PC-9 (cell line): ENCODE data around the gene SARNP. TPM values are rescaled to one million over a fixed set of nuclear protein-coding genes. Genes with fewer than 3 reads are reported as not detected.

Source experiments
- BruUV-seq: library from RNA; stranded (reverse); fragments of 400-500 nt; replicated peaks from 2 replicates; lab custom pipeline; 2021; lab: Mats Ljungman, UMichigan
- CTCF ChIA-PET: fragments of 300-600 bp; sonication (Branson Sonifier 250); formaldehyde crosslinking; loops from one replicate; lab custom pipeline; 2022; ENCODE audit warnings: antibody characterized with exemption; lab: Charles Lee
- POLR2A ChIA-PET: fragments of 300-600 bp; sonication (Branson Sonifier 250); formaldehyde crosslinking; loops from one replicate; lab custom pipeline; 2022; ENCODE audit warnings: antibody characterized with exemption; ENCODE audit not compliant: unreplicated experiment; lab: Charles Lee
- DNase-seq, 2 experiments: peaks; one replicate each; pipeline versions ENCODE4 v3.0.0 to v3.0.0-alpha.2; 2015 to 2022; ENCODE audit warnings: mixed read lengths in 1 of 2
- H2AFZ ChIP-seq: fragments of 200-600 bp; sonication (generic); 2 replicates; pipeline ENCODE4 v1.8.1; 2017; ENCODE audit warnings: antibody characterized with exemption
- H3F3A ChIP-seq: fragments of 200-600 bp; sonication (generic); 2 replicates; pipeline ENCODE4 v1.8.1; 2017; ENCODE audit warnings: antibody characterized with exemption, mild to moderate bottlenecking, low read depth; ENCODE audit not compliant: insufficient read depth
- H3K27ac ChIP-seq: fragments of 200-600 bp; sonication (generic); 2 replicates; pipeline ENCODE4 v1.6.1; 2016; ENCODE audit warnings: mixed run types
- H3K27me3 ChIP-seq: fragments of 200-600 bp; sonication (generic); 2 replicates; pipeline ENCODE4 v1.6.1; 2016; ENCODE audit warnings: low read depth, mixed run types; ENCODE audit not compliant: insufficient read depth
- H3K36me3 ChIP-seq: fragments of 200-600 bp; sonication (generic); 2 replicates; pipeline ENCODE4 v1.6.1; 2016; ENCODE audit warnings: low read depth, mixed run types
- H3K4me1 ChIP-seq: fragments of 200-600 bp; sonication (generic); replicated peaks from 2 replicates; pipeline ENCODE4 v1.6.1; 2016; ENCODE audit warnings: mixed run types; ENCODE audit not compliant: insufficient read depth
- H3K4me2 ChIP-seq: fragments of 200-600 bp; sonication (generic); 2 replicates; pipeline ENCODE4 v1.6.1; 2017; ENCODE audit warnings: mixed run types
- H3K4me3 ChIP-seq: fragments of 200-600 bp; sonication (generic); 2 replicates; pipeline ENCODE4 v1.6.1; 2016; ENCODE audit warnings: mixed run types
- H3K79me2 ChIP-seq: fragments of 200-600 bp; sonication (generic); 2 replicates; pipeline ENCODE4 v1.6.1; 2017; ENCODE audit warnings: low read depth, mixed run types
- H3K9me2 ChIP-seq: fragments of 200-600 bp; sonication (generic); 2 replicates; pipeline ENCODE4 v1.8.1; 2017; ENCODE audit warnings: mild to moderate bottlenecking; ENCODE audit not compliant: insufficient read depth
- H3K9me3 ChIP-seq: fragments of 200-600 bp; sonication (generic); 2 replicates; pipeline ENCODE4 v1.8.1; 2016; ENCODE audit warnings: low read depth; ENCODE audit not compliant: insufficient read depth
- H4K20me1 ChIP-seq: fragments of 200-600 bp; sonication (generic); 2 replicates; pipeline ENCODE4 v1.8.1; 2017; ENCODE audit not compliant: insufficient read depth
- EZH2 ChIP-seq: fragments of 200-600 bp; sonication (generic); IDR thresholded peaks from 2 replicates; pipeline ENCODE4 v1.8.0; 2017; ENCODE audit warnings: antibody characterized with exemption, low read depth
- intact Hi-C: fragments of 100-400 bp; cut with micrococcal nuclease; formaldehyde crosslinking; loops from one replicate; pipeline ENCODE4 v1.10.0; 2022; ENCODE audit not compliant: unreplicated experiment
- total RNA-seq: library from RNA; stranded (reverse); gene quantifications from 2 replicates; pipeline ENCODE4 v1.2.3, GENCODE V29; 2021
- TF ChIP-seq, protein P1 (sequence below): fragments of 200-600 bp; sonication (generic); conservative IDR thresholded peaks from 2 replicates; pipeline ENCODE4 v1.6.1; 2017; ENCODE audit warnings: mixed run types, antibody characterized with exemption, mild to moderate bottlenecking, moderate library complexity

Gene SARNP
- total RNA-seq, 1 experiment from 2014 or later, result 74.8 TPM

DNA sequence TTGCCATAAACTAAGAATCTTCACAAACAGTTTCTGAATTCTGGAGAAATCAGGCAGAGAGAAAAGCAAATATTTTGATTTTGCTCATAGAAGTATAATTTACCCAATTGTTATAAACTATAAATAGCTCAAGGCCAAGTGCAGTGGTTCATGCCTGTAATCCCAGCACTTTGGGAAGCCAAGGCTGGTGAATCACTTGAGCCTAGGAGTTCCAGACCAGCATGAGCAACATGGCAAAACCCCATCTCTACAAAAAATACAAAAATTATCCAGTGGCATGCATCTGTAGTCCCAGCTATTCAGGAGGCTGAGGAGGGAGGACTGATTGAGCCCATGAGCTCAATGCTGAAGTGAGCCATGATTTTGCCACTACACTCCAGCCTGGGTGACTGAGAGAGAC is 44.8 kb upstream of the SARNP start:
- no peak overlapping the region for H2AFZ ChIP-seq
- no peaks in the 10 kb centered on the region for H3K9me2 ChIP-seq

DNA sequence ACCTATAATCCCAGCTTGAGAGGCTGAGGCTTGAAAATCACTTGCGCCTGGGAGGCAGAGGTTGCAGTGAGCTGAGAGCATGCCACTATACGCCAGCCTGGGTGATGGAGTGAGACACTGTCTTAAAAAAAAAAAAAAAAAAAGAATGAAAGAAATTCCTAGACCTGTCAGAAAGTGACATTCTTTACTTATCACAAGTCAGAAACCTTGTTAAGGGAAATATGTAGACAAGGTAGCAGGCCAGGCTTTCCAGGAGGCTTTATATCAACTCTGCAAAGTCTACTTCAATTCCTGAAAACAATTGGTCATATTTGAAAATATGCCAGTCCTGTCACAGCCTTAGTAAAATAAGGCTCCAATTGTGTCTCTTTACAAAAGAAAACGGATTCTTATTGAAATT is 44.3 kb upstream of the SARNP start:
- H3F3A ChIP-seq, result no peaks in the 10 kb centered on the region
- H3K27ac ChIP-seq, result no peak overlapping the region
- no peak overlapping the region for H3K4me3 ChIP-seq
- H3K27me3 ChIP-seq, result no peaks in the 10 kb centered on the region
- H3K36me3 ChIP-seq, result no peaks in the 10 kb centered on the region
- no TSS peak for BruUV-seq
- no peaks in the 10 kb centered on the region for H3K4me1 ChIP-seq
- DNase-seq, result no peak
- H2AFZ ChIP-seq, result no peak overlapping the region
- no peaks in the 10 kb centered on the region for H4K20me1 ChIP-seq
- no peak overlapping the region for H3K4me2 ChIP-seq
- no peak for TF ChIP-seq EZH2
- TF ChIP-seq, protein P1, sequence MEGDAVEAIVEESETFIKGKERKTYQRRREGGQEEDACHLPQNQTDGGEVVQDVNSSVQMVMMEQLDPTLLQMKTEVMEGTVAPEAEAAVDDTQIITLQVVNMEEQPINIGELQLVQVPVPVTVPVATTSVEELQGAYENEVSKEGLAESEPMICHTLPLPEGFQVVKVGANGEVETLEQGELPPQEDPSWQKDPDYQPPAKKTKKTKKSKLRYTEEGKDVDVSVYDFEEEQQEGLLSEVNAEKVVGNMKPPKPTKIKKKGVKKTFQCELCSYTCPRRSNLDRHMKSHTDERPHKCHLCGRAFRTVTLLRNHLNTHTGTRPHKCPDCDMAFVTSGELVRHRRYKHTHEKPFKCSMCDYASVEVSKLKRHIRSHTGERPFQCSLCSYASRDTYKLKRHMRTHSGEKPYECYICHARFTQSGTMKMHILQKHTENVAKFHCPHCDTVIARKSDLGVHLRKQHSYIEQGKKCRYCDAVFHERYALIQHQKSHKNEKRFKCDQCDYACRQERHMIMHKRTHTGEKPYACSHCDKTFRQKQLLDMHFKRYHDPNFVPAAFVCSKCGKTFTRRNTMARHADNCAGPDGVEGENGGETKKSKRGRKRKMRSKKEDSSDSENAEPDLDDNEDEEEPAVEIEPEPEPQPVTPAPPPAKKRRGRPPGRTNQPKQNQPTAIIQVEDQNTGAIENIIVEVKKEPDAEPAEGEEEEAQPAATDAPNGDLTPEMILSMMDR, result no peak
- H3K9me2 ChIP-seq, result no peaks in the 10 kb centered on the region
- POLR2A ChIA-PET, result no interaction called here
- H3K9me3 ChIP-seq, result no peaks in the 10 kb centered on the region
- intact Hi-C loops, result no loop called here
- CTCF ChIA-PET, result no interaction called here
- H3K79me2 ChIP-seq, result no peaks in the 10 kb centered on the region

More for the DNA sequence above, 44.8 kb upstream of the SARNP start:
- H3K4me1 ChIP-seq, result no peaks in the 10 kb centered on the region
- no peaks in the 10 kb centered on the region for H3F3A ChIP-seq
- H3K4me2 ChIP-seq, result no peak overlapping the region
- no peaks in the 10 kb centered on the region for H3K36me3 ChIP-seq
- BruUV-seq, result no TSS peak
- ChIA-PET POLR2A (no interaction called here), CTCF (no interaction called here)
- no peaks in the 10 kb centered on the region for H3K9me3 ChIP-seq
- no peak overlapping the region for H3K4me3 ChIP-seq
- no peak for DNase-seq
- H3K27me3 ChIP-seq, result no peaks in the 10 kb centered on the region
- TF ChIP-seq, protein P1, result no peak
- TF ChIP-seq EZH2, result no peak
- H3K79me2 ChIP-seq, result no peaks in the 10 kb centered on the region
- no peaks in the 10 kb centered on the region for H4K20me1 ChIP-seq
- intact Hi-C loops, result no loop called here
- no peak overlapping the region for H3K27ac ChIP-seq

DNA sequence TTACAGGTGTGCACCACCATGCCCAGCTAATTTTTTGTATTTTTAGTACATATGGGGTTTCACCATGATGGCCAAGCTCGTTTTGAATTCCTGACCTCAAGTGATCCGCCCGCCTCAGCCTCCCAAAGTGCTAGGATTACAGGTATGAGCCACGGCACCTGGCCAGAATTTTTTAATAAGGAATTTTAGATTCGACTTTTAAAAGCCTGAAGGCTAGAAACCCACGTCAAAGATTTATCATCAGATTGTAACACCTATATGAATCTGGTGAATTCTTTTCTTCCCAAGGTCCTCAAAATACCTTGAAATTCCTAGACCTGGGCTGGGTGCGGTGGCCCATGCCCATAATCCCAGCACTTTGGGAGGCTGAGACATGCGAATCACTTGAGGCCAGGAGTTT is 43.9 kb upstream of the SARNP start:
- CTCF ChIA-PET, result no interaction called here
- intact Hi-C loops, result no loop called here

More for the DNA sequence above, 43.9 kb upstream of the SARNP start:
- Histone ChIP-seq H3K4me1 (no peaks in the 10 kb centered on the region), H4K20me1 (no peaks in the 10 kb centered on the region), H3K36me3 (no peaks in the 10 kb centered on the region), H3K4me2 (no peak overlapping the region), H3K9me3 (no peaks in the 10 kb centered on the region), H3K27me3 (no peaks in the 10 kb centered on the region), H3K9me2 (no peaks in the 10 kb centered on the region), H2AFZ (no peak overlapping the region), H3F3A (no peaks in the 10 kb centered on the region), H3K79me2 (no peaks in the 10 kb centered on the region), H3K4me3 (no peak overlapping the region), H3K27ac (no peak overlapping the region)
- DNase-seq, result no peak
- TF ChIP-seq EZH2, result no peak
- TF ChIP-seq, protein P1, result no peak
- BruUV-seq, result no TSS peak
- POLR2A ChIA-PET, result no interaction called here
